ENCODE data around the gene SLC6A3.

Gene SLC6A3

GRCh38 chr5:1445313-1445688 lies at the start of gene SLC6A3:
Gene SLC6A3 (minus strand): TSS chr5:1445440. CDS start chr5:1443197, 2,243 bp downstream.
- peak; percentile 9 for DNase-seq (ENCODE audit: low read depth)

- DNase-seq (ENCODE audit: low read depth): no peak
These were observed 48.7 kb upstream of the SLC6A3 start for GRCh38 chr5:1493941-1494340.

- DNase-seq (ENCODE audit: low read depth): no peak
These were observed 48.2 kb upstream of the SLC6A3 start for GRCh38 chr5:1493413-1493812.

GRCh38 chr5:1492757-1493156 lies 47.5 kb upstream of the SLC6A3 start:
- DNase-seq (ENCODE audit: low read depth): no peak

GRCh38 chr5:1490376-1490775 lies 45.1 kb upstream of the SLC6A3 start:
- no peak for DNase-seq (ENCODE audit: low read depth)

GRCh38 chr5:1489754-1490153 lies 44.5 kb upstream of the SLC6A3 start:
- DNase-seq (ENCODE audit: low read depth): no peak

- DNase-seq (ENCODE audit: low read depth): peak; percentile 81
These were observed 43.8 kb upstream of the SLC6A3 start for GRCh38 chr5:1488882-1489680.

- no peak for DNase-seq (ENCODE audit: low read depth)
These were observed 42.0 kb upstream of the SLC6A3 start for GRCh38 chr5:1487079-1487764.

GRCh38 chr5:1486271-1486670 lies 41.0 kb upstream of the SLC6A3 start:
- DNase-seq (ENCODE audit: low read depth): no peak

GRCh38 chr5:1485579-1486118 lies 40.4 kb upstream of the SLC6A3 start:
- no peak for DNase-seq (ENCODE audit: low read depth)

GRCh38 chr5:1484730-1485578 lies 39.7 kb upstream of the SLC6A3 start:
- DNase-seq (ENCODE audit: low read depth): no peak

GRCh38 chr5:1483856-1484729 lies 38.9 kb upstream of the SLC6A3 start:
- no peak for DNase-seq (ENCODE audit: low read depth)

GRCh38 chr5:1483064-1483463 lies 37.8 kb upstream of the SLC6A3 start:
- DNase-seq (ENCODE audit: low read depth): no peak

- DNase-seq (ENCODE audit: low read depth): no peak
These were observed 36.7 kb upstream of the SLC6A3 start for GRCh38 chr5:1481959-1482331.

GRCh38 chr5:1481266-1481958 lies 36.2 kb upstream of the SLC6A3 start:
- no peak for DNase-seq (ENCODE audit: low read depth)

- DNase-seq (ENCODE audit: low read depth): no peak
These were observed 35.6 kb upstream of the SLC6A3 start for GRCh38 chr5:1480806-1481205.

- DNase-seq (ENCODE audit: low read depth): peak; percentile 14
These were observed 35.0 kb upstream of the SLC6A3 start for GRCh38 chr5:1480217-1480616.

GRCh38 chr5:1479581-1480188 lies 34.4 kb upstream of the SLC6A3 start:
- peak; percentile 97 for DNase-seq (ENCODE audit: low read depth)

- DNase-seq (ENCODE audit: low read depth): no peak
These were observed 33.8 kb upstream of the SLC6A3 start for GRCh38 chr5:1479066-1479465.

- no peak for DNase-seq (ENCODE audit: low read depth)
These were observed 33.2 kb upstream of the SLC6A3 start for GRCh38 chr5:1478271-1479035.

Data from amniotic epithelial cell (primary cell).